Measurements from ENCODE around the gene LAYN.

GRCh38 chr11:111561791-111562325 is 21.3 kb downstream of the LAYN start:
- TF ChIP-seq, protein P1, sequence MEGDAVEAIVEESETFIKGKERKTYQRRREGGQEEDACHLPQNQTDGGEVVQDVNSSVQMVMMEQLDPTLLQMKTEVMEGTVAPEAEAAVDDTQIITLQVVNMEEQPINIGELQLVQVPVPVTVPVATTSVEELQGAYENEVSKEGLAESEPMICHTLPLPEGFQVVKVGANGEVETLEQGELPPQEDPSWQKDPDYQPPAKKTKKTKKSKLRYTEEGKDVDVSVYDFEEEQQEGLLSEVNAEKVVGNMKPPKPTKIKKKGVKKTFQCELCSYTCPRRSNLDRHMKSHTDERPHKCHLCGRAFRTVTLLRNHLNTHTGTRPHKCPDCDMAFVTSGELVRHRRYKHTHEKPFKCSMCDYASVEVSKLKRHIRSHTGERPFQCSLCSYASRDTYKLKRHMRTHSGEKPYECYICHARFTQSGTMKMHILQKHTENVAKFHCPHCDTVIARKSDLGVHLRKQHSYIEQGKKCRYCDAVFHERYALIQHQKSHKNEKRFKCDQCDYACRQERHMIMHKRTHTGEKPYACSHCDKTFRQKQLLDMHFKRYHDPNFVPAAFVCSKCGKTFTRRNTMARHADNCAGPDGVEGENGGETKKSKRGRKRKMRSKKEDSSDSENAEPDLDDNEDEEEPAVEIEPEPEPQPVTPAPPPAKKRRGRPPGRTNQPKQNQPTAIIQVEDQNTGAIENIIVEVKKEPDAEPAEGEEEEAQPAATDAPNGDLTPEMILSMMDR (IDR thresholded peaks at IDR 0.05): no peak
- no peak for TF ChIP-seq POLR2A (IDR thresholded peaks at IDR 0.05)
